Thymus (tissue), 14 donors: Measurements from ENCODE around the gene NGRN. TPM values are rescaled to one million over a fixed set of nuclear protein-coding genes. Genes with fewer than 3 reads are reported as not detected.
A peak's percentile ranks its signal among the peaks of the same experiment; 100 is the strongest.

ENCODE experiments used
- DNase-seq, 9 donors: peaks; one replicate each; pipeline ENCODE4 v3.0.0-alpha.2; 2013; ENCODE audit warnings: low spot score in 9 of 9, low read depth in 6 of 9, missing footprints in 1 of 9
- H3K27ac ChIP-seq, 2 donors: one replicate each; pipeline ENCODE4 v1.5.1; 2013; ENCODE audit warnings: control low read depth in 1 of 2, low read depth in 1 of 2, low read length in 1 of 2, mild to moderate bottlenecking in 1 of 2, moderate library complexity in 1 of 2
- H3K27me3 ChIP-seq, 2 donors: one replicate each; pipeline ENCODE4 v1.5.1; 2013; ENCODE audit warnings: low read length in 1 of 2; ENCODE audit not compliant: control insufficient read depth in 2 of 2, insufficient read depth in 1 of 2
- H3K36me3 ChIP-seq, 2 donors: one replicate each; pipeline ENCODE4 v1.5.1; 2013; ENCODE audit warnings: low read length in 1 of 2, mild to moderate bottlenecking in 1 of 2, moderate library complexity in 1 of 2; ENCODE audit not compliant: control insufficient read depth in 2 of 2, insufficient read depth in 2 of 2
- H3K4me1 ChIP-seq, 2 donors: one replicate each; pipeline ENCODE4 v1.5.1; 2013; ENCODE audit warnings: low read length in 2 of 2; ENCODE audit not compliant: control insufficient read depth in 2 of 2, insufficient read depth in 2 of 2
- H3K4me3 ChIP-seq, 2 donors: one replicate each; pipeline ENCODE4 v1.5.1; 2013; ENCODE audit warnings: low read length in 2 of 2, control low read depth in 1 of 2, mild to moderate bottlenecking in 1 of 2
- H3K9me3 ChIP-seq, 2 donors: one replicate each; pipeline ENCODE4 v1.5.1; 2013; ENCODE audit warnings: low read length in 1 of 2, mild to moderate bottlenecking in 1 of 2; ENCODE audit not compliant: control insufficient read depth in 2 of 2, insufficient read depth in 1 of 2
- WGBS: extraction: QIAGEN DNeasy Blood & Tissue Kit; methylation state at CpG from one replicate; pipeline ENCODE4 v1.1.7; 2013; 5-methylcytosine and 5-hydroxymethylcytosine counted together
- long read RNA-seq, 10 donors: transcript quantifications; one replicate each; lab custom pipeline, GENCODE V29; 2026
- polyA plus RNA-seq: library from polyadenylated mRNA; stranded (reverse); fragments of 200-250 nt; gene quantifications from one replicate; pipeline ENCODE4 v1.2.3, GENCODE V29; 2013
- total RNA-seq: library from RNA; stranded (reverse); fragments of 120-200 nt; gene quantifications from one replicate; pipeline ENCODE4 v1.2.4, GENCODE V29; 2013
- donor health status: healthy.

NGRN gene, protein sequence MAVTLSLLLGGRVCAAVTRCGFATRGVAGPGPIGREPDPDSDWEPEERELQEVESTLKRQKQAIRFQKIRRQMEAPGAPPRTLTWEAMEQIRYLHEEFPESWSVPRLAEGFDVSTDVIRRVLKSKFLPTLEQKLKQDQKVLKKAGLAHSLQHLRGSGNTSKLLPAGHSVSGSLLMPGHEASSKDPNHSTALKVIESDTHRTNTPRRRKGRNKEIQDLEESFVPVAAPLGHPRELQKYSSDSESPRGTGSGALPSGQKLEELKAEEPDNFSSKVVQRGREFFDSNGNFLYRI
- total RNA-seq: 50.2 TPM
- 55.4 TPM for polyA plus RNA-seq
- long read RNA-seq, donor 1, transcript NGRN-201 (2 exons, 2,784 nt): major isoform, 7 of 7 reads
- long read RNA-seq, donor 1, partial matches to known transcripts: 0 of 7 reads
- long read RNA-seq, donor 1, other reads (novel, unspliced or antisense): 0 of 7 reads
- long read RNA-seq, donor 2: 0 reads
- long read RNA-seq, donor 3, full-length matches to known transcripts: 95 of 95 reads
- long read RNA-seq, donor 3, partial matches to known transcripts: 0 of 95 reads
- long read RNA-seq, donor 3, other reads (novel, unspliced or antisense): 0 of 95 reads
- long read RNA-seq, donor 4, full-length matches to known transcripts: 20 of 20 reads
- long read RNA-seq, donor 4, partial matches to known transcripts: 0 of 20 reads
- long read RNA-seq, donor 4, other reads (novel, unspliced or antisense): 0 of 20 reads
- long read RNA-seq, donor 5, full-length matches to known transcripts: 87 of 87 reads
- long read RNA-seq, donor 5, partial matches to known transcripts: 0 of 87 reads
- long read RNA-seq, donor 5, other reads (novel, unspliced or antisense): 0 of 87 reads
- long read RNA-seq, donor 6, full-length matches to known transcripts: 38 of 38 reads
- long read RNA-seq, donor 6, partial matches to known transcripts: 0 of 38 reads
- long read RNA-seq, donor 6, other reads (novel, unspliced or antisense): 0 of 38 reads
- long read RNA-seq, donor 7, full-length matches to known transcripts: 48 of 48 reads
- long read RNA-seq, donor 7, partial matches to known transcripts: 0 of 48 reads
- long read RNA-seq, donor 7, other reads (novel, unspliced or antisense): 0 of 48 reads
- long read RNA-seq, donor 8, full-length matches to known transcripts: 18 of 18 reads
- long read RNA-seq, donor 8, partial matches to known transcripts: 0 of 18 reads
- long read RNA-seq, donor 8, other reads (novel, unspliced or antisense): 0 of 18 reads
- long read RNA-seq, donor 9, full-length matches to known transcripts: 20 of 20 reads
- long read RNA-seq, donor 9, partial matches to known transcripts: 0 of 20 reads
- long read RNA-seq, donor 9, other reads (novel, unspliced or antisense): 0 of 20 reads
- long read RNA-seq, donor 10, full-length matches to known transcripts: 31 of 31 reads
- long read RNA-seq, donor 10, partial matches to known transcripts: 0 of 31 reads
- long read RNA-seq, donor 10, other reads (novel, unspliced or antisense): 0 of 31 reads

DNA sequence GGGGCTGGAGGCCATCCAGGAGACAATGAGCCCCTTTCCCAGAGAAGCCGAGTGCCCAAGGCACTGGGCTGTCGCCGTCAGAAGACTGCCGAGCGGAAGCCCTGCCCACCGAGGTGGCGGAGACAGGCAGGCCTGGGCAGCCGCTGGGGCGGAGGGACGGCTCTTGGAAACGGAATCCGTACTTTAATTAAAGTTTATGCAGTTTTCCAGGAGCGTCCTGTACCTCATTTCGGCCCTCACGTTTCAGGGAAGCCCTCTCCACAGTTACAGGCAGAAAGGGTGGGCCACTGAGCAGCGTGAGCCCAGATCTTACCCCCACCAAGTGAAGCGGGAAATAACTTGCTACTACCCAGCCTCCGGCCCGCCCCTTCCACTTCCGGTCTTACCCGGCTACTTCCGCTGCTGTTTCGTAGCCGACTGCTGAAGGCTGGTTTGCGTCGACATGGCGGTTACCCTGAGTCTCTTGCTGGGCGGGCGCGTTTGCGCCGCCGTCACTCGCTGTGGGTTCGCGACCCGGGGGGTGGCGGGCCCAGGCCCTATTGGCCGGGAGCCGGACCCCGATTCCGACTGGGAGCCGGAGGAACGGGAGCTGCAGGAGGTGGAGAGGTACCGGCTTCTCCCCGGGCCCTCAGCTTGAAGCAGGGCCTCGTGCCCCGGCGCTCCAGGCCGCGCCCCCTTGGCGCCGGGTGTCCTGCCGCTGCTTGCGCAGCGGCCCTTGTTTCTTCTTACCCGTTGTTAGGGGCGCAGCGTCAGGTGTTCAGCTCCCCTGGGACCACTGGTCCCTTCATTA, at the start of gene NGRN:
TSS of gene NGRN (plus strand) at position 402 of the 790 bp plus-strand sequence. CDS start at position 443, 41 bp downstream.
- peaks cover 14 to 17% of the 10 kb centered on the region in 2 donors for H3K36me3 ChIP-seq
- peaks cover 23 to 27% of the 10 kb centered on the region in 2 donors for H3K4me1 ChIP-seq
- peak within 1 kb of the TSS; percentile 67 to 69 for H3K4me3 ChIP-seq
- peak; percentile 86 to 97 (median 90) for DNase-seq
- peak within 1 kb of the TSS; percentile 95 to 97 for H3K27ac ChIP-seq
- no peaks in the 10 kb centered on the region for H3K27me3 ChIP-seq
- H3K9me3 ChIP-seq: no peaks in the 10 kb centered on the region
- whole genome bisulfite sequencing: under 1% methylated on average over 59 of the region's 59 CpGs

DNA sequence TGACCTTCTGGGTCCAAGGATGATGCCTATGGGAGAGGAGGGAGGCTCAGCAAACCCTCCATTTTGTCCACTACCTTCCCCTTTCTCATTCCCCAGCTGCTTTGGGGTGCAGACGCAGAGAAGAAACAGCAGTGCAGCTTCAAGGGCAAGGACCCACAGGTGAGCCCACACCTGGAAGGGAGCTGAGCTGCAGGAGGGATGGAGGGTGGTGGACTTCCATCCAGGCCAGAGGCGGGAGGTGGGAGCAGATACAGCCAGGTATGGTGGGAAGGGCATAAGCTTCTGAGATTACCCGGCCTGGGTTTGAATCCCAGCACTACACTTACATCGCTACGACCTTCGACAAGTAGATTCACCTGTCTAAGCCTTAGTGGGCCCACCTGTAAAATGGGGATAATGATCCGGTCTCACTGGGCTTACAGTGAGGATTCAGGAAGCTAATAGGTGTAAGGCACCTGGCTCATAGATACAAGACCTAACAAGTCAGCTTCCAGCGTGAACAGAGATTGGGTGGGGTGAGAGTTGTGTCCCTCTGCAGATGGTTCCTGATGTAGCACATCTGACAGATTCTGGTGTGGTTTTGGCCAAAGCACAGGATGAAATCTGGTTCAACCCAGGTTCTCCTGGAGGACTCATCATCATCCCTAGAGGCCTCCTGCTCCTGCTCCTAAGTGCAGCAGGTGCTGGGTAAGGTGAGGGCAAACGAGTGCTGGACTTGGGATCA, 47.6 kb upstream of the NGRN start:
- no peak overlapping the region for H3K4me3 ChIP-seq
- 98% methylated on average over 9 of the region's 9 CpGs for WGBS
- peaks cover 18 to 30% of the 10 kb centered on the region in 2 donors for H3K36me3 ChIP-seq
- no peaks in the 10 kb centered on the region for H3K27me3 ChIP-seq
- peaks cover 0 to 33% of the 10 kb centered on the region in 2 donors for H3K4me1 ChIP-seq
- no peaks in the 10 kb centered on the region for H3K9me3 ChIP-seq
- DNase-seq: no peak
- H3K27ac ChIP-seq: peak overlapping the region in 1 of 2 donors; percentile 26

DNA sequence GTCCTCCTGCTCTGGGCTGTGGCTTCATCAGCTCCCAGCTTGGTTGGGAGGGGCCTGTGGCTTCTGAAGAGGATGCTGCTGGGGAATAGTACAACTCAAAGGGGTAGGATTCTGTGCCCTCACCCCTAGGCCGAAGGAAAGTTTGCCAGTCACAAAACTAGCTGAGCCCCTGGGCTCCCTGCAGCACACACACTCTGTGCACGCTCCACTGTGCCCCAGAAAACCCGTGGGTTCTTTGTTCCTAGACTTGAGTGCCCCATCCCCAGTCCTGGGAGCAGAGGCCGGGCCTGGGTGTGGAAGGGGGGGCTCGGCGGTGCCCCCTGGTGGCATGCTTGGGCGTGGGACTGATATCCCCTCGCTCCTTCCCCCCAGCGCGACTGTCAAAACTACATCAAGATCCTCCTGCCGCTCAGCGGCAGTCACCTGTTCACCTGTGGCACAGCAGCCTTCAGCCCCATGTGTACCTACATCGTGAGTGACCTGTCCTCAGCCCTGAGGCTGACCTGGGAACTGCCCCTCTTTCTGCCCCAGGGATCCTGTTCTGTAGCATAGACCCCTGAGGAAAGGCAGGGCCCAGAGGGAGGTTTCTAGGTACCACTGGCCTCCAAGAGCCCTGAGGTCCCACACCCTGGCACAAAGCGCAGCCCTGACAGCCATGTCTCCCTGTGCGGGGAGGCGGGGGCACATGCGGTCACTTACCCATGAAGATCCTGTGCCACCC, 45.9 kb upstream of the NGRN start:
- H3K9me3 ChIP-seq: no peaks in the 10 kb centered on the region
- peaks cover 34 to 43% of the 10 kb centered on the region in 2 donors for H3K36me3 ChIP-seq
- peak in 4 of 9 donors; percentile 49 to 79 (median 68) for DNase-seq
- WGBS: 65% methylated on average over 17 of the region's 17 CpGs
- no peak overlapping the region for H3K27ac ChIP-seq
- no peak overlapping the region for H3K4me3 ChIP-seq
- H3K4me1 ChIP-seq: peaks cover 0 to 22% of the 10 kb centered on the region in 2 donors
- no peaks in the 10 kb centered on the region for H3K27me3 ChIP-seq

DNA sequence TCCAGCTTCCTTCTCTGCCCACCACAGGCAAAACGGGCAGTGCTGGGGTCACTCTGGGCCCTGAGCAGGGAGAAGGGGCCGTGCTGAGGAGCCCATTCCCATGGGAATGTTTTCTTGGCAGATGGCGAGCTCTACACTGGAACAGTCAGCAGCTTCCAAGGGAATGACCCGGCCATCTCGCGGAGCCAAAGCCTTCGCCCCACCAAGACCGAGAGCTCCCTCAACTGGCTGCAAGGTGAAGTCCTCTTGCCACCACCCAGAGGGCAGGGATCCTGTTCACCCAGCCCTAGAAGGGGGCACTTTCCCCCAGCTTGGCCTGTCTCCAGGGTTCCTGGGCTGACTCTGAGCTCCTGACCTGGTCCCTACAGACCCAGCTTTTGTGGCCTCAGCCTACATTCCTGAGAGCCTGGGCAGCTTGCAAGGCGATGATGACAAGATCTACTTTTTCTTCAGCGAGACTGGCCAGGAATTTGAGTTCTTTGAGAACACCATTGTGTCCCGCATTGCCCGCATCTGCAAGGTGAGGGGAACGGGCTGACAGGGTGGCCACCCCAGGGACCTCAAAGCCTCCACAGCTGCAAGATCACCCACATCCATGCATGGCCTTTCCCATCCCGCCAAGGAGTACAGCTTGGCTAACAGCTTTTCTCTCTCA, 44.1 kb upstream of the NGRN start:
- no peak overlapping the region for H3K4me3 ChIP-seq
- H3K27me3 ChIP-seq: no peaks in the 10 kb centered on the region
- H3K9me3 ChIP-seq: no peaks in the 10 kb centered on the region
- peak in 1 of 9 donors; percentile 43 for DNase-seq
- H3K36me3 ChIP-seq: peaks cover 47 to 56% of the 10 kb centered on the region in 2 donors
- no peak overlapping the region for H3K27ac ChIP-seq
- WGBS: 85% methylated on average over 14 of the region's 14 CpGs
- H3K4me1 ChIP-seq: peaks cover 0 to 22% of the 10 kb centered on the region in 2 donors

DNA sequence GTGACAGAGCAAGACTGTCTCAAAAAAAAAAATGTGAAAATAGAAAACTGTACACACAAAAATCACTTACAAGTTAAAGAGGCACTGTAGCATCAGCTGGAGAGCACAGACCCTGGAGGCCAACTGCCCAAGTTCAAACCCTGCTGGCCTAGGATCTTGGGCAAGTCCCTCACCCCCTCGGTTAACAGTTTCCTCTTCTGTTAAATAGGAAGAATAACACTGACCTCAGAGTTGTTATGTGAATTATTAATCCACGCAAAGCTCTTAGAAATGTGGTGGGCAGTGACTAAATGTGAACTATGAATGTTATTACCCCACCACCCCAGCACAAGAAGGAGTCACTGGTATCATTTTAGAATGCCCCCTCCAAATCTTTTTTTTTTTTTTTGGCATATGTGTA, 42.9 kb upstream of the NGRN start:
- no peak for DNase-seq
- Histone ChIP-seq H3K4me1 (peaks cover 0 to 18% of the 10 kb centered on the region in 2 donors), H3K27ac (no peak overlapping the region), H3K4me3 (no peak overlapping the region), H3K27me3 (no peaks in the 10 kb centered on the region), H3K36me3 (peaks cover 48 to 58% of the 10 kb centered on the region in 2 donors), H3K9me3 (no peaks in the 10 kb centered on the region)
- WGBS: 98% methylated on average over 2 of the region's 2 CpGs

DNA sequence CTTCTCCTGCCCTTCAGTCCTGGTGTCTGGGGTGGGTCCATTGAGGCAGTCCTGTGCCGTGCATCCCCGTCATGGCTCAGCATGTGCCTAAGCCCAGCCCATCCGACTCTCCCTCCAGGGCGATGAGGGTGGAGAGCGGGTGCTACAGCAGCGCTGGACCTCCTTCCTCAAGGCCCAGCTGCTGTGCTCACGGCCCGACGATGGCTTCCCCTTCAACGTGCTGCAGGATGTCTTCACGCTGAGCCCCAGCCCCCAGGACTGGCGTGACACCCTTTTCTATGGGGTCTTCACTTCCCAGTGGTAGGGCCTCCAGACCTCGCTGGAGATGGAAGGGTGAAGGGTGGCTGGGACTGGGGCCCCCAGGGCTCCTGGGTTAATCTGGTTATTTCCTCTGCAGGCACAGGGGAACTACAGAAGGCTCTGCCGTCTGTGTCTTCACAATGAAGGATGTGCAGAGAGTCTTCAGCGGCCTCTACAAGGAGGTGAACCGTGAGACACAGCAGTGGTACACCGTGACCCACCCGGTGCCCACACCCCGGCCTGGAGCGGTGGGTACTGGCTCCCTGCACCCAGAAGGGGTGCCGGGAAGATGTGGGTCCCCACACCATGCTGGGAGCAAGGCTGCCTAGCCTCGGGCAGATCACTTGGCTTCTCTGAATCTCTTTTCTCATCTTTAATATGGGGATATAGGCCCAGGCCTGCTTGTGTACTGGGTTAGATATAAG, 41.9 kb upstream of the NGRN start:
- no peak for DNase-seq
- peaks cover 0 to 4% of the 10 kb centered on the region in 2 donors for H3K9me3 ChIP-seq
- peaks cover 0 to 10% of the 10 kb centered on the region in 2 donors for H3K4me1 ChIP-seq
- H3K27me3 ChIP-seq: no peaks in the 10 kb centered on the region
- WGBS: 98% methylated on average over 22 of the region's 22 CpGs
- peaks cover 52 to 60% of the 10 kb centered on the region in 2 donors for H3K36me3 ChIP-seq
- H3K4me3 ChIP-seq: no peak overlapping the region
- no peak overlapping the region for H3K27ac ChIP-seq
